Vagina (tissue), 2 donors: Measurements from ENCODE around the gene LRRC4.

Experiments
- POLR2A ChIP-seq, 2 donors: fragments of 450-650 bp; IDR thresholded peaks; one replicate each; pipeline ENCODE4 v1.6.1; 2017; ENCODE audit warnings: antibody characterized with exemption in 2 of 2, mild to moderate bottlenecking in 2 of 2, moderate library complexity in 2 of 2
- TF ChIP-seq, protein P1 (sequence below), 3 experiments: fragments of 450-650 bp in 2 of 3; fragments of 200-600 bp in 1 of 3; sonication (generic) in 1 of 3; IDR thresholded peaks; one replicate each; pipeline ENCODE4 v1.5.1; 2017 to 2019; ENCODE audit warnings: antibody characterized with exemption in 3 of 3, mild to moderate bottlenecking in 2 of 3, moderate library complexity in 2 of 3

DNA sequence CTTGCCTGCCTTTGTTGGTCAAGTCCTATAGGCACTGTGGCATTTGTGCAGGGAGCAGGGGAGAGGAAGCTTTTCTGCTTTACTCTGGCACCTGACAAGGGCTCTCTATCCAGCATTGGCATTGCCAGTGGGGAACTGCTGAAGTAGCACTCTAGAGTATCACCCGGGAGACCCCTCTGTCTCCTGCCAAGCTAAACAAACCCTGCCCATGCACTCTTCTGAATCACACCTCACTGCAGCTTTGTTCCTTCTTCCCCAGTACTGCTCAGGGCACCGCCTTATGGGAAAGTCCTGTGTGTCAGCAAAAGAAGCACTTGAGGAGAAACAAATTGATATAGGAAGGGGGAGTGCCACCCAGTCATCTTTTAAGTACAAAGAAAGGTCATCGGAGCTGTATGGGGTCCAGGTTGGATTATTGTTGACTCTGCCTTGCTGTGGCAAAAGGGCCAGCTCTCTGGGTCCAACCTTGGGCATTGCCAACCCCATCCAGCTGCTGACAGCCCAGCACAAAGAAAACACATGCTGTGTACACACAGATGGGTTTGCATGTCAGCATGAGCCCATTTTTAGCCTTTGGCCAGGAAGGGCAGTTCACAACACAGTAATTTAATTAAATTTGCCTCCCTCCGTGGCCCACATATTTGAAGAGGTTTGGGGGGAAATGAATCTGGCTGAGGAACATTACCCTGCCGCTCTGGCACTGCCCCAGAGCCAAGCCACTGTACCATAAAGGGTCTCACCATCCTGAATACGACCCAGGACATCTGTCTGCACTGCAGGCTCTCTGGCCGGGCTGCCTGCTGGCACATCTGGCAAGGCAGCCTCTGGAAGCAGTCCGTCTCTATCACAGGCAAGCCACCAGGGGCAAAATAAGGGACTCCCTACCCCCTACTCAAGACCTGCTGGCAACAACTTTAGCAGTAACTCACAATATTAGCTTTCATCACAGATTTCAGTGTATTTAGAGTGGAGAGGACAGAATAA lies 13.1 kb downstream of the LRRC4 start:
- TF ChIP-seq, protein P1, sequence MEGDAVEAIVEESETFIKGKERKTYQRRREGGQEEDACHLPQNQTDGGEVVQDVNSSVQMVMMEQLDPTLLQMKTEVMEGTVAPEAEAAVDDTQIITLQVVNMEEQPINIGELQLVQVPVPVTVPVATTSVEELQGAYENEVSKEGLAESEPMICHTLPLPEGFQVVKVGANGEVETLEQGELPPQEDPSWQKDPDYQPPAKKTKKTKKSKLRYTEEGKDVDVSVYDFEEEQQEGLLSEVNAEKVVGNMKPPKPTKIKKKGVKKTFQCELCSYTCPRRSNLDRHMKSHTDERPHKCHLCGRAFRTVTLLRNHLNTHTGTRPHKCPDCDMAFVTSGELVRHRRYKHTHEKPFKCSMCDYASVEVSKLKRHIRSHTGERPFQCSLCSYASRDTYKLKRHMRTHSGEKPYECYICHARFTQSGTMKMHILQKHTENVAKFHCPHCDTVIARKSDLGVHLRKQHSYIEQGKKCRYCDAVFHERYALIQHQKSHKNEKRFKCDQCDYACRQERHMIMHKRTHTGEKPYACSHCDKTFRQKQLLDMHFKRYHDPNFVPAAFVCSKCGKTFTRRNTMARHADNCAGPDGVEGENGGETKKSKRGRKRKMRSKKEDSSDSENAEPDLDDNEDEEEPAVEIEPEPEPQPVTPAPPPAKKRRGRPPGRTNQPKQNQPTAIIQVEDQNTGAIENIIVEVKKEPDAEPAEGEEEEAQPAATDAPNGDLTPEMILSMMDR (IDR thresholded peaks at IDR 0.05), result no peak
- TF ChIP-seq POLR2A (IDR thresholded peaks at IDR 0.05), result no peak
